DOHH2 (cell line): ENCODE data around the gene RIPOR3.
A peak's percentile ranks its signal among the peaks of the same experiment; 100 is the strongest.
"Not testable (repeated sequence)": the region's sequence is repeated elsewhere in the genome, so short reads cannot be mapped to it uniquely, and the experiment has no call there.

Source experiments
- H3F3A ChIP-seq: fragments of 200-600 bp; sonication (generic), shearing (Covaris generic); 2 replicates; pipeline ENCODE4 v1.6.0; 2016; ENCODE audit warnings: antibody characterized with exemption, mild to moderate bottlenecking; ENCODE audit not compliant: control insufficient read depth, insufficient read depth
- H3K27ac ChIP-seq: fragments of 200-600 bp; sonication (generic); 2 replicates; pipeline ENCODE4 v1.5.1; 2014; ENCODE audit warnings: low read depth, mild to moderate bottlenecking, low read length, moderate library complexity
- H3K27me3 ChIP-seq: fragments of 200-600 bp; sonication (generic); 2 replicates; pipeline ENCODE4 v1.6.1; 2014; ENCODE audit warnings: mild to moderate bottlenecking, low read length, mixed read lengths; ENCODE audit not compliant: control insufficient read depth
- H3K36me3 ChIP-seq: fragments of 200-600 bp; sonication (generic); 2 replicates; pipeline ENCODE4 v1.6.1; 2014; ENCODE audit warnings: mild to moderate bottlenecking, low read length, moderate library complexity, mixed read lengths; ENCODE audit not compliant: control insufficient read depth
- H3K4me1 ChIP-seq: fragments of 200-600 bp; sonication (generic); 2 replicates; pipeline ENCODE4 v1.6.1; 2014; ENCODE audit warnings: mild to moderate bottlenecking, low read length, mixed read lengths; ENCODE audit not compliant: control insufficient read depth
- H3K4me2 ChIP-seq: fragments of 200-600 bp; sonication (generic); 2 replicates; pipeline ENCODE4 v1.6.0; 2014; ENCODE audit warnings: mild to moderate bottlenecking, low read length, moderate library complexity
- H3K4me3 ChIP-seq: fragments of 200-600 bp; sonication (generic); 2 replicates; pipeline ENCODE4 v1.5.1; 2014; ENCODE audit warnings: mild to moderate bottlenecking, low read length, mixed read lengths
- H3K79me2 ChIP-seq: fragments of 200-600 bp; sonication (generic); 2 replicates; pipeline ENCODE4 v1.6.1; 2014; ENCODE audit warnings: mild to moderate bottlenecking, low read length, mixed read lengths; ENCODE audit not compliant: control insufficient read depth
- H3K9me2 ChIP-seq: fragments of 200-600 bp; sonication (generic); replicated peaks from 2 replicates; pipeline ENCODE4 v1.6.1; 2014; ENCODE audit warnings: mild to moderate bottlenecking, low read length, mixed read lengths; ENCODE audit not compliant: control insufficient read depth
- H3K9me3 ChIP-seq: fragments of 200-600 bp; sonication (generic); 2 replicates; pipeline ENCODE4 v1.6.1; 2014; ENCODE audit warnings: antibody characterized with exemption, low read length, mixed read lengths; ENCODE audit not compliant: control insufficient read depth, insufficient read depth
- H4K20me1 ChIP-seq: fragments of 200-600 bp; sonication (generic); 2 replicates; pipeline ENCODE4 v1.6.0; 2014; ENCODE audit warnings: low read depth, mild to moderate bottlenecking, antibody characterized with exemption, low read length, moderate library complexity; ENCODE audit not compliant: control insufficient read depth, insufficient read depth
- EZH2phosphoT487 ChIP-seq: fragments of 200-600 bp; sonication (generic); IDR thresholded peaks from 2 replicates; pipeline ENCODE4 v1.6.1; 2017; ENCODE audit warnings: borderline replicate concordance, mild to moderate bottlenecking, antibody characterized with exemption, low read length, moderate library complexity, mixed read lengths
- TF ChIP-seq, protein P1 (sequence below): fragments of 200-600 bp; sonication (generic); IDR thresholded peaks from one replicate; pipeline ENCODE4 v1.5.1; 2014; ENCODE audit warnings: antibody characterized with exemption, mild to moderate bottlenecking, low read depth, low read length; ENCODE audit not compliant: poor library complexity, severe bottlenecking

Gene RIPOR3

DNA sequence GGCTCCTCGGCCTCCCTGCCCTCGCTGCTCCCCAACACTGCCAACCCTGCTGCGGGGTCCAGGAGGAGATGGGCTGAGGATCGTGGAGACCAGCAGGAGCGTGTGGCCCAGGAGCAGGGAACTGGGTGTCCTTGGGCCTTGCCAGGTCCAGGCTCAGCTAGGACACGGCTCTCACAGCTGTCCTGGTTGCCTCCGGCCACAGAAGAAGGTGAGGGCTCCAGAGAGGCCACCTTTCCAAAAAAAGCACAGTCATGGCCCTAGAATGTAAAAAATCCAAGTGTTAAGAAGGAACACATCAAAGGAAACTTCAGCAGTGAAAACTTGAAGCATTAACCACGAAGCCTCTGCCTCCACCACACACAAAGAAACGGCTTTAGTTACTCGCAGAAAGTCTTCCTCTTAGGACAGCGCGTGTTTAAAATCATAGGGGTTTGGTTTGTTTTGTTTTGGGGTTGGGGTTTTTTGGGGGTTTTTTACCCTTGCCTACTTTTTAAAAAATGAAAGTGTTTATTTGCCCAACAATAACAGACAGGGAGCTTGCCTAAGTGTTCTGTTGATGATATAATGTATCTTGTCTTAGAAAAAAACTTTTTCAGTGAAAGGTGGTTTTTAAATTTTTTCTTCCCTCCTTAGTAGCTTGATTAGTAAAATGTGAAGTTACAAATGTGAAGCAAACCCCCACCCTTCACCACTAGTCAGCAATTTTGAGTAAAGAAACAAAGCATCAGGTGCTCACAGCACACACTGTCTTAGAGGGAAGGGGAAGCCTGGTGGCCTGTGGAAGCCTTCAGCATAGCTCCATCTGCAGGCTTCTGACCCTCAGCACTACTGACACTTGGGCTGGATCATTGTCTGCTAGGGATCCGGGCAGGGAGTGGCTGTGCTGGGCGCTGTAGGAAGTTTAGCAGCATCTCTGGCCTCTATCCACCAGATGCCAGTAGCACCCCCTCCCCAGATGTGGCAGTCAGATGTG lies 121.2 kb downstream of the RIPOR3 start:
- Histone ChIP-seq H3K36me3 (peaks cover 24% of the 10 kb centered on the region), H3K27me3 (no peaks in the 10 kb centered on the region), H4K20me1 (no peaks in the 10 kb centered on the region), H3F3A (no peaks in the 10 kb centered on the region), H3K9me2 (no peaks in the 10 kb centered on the region), H3K4me1 (no peaks in the 10 kb centered on the region), H3K9me3 (no peaks in the 10 kb centered on the region), H3K4me3 (no peak overlapping the region), H3K79me2 (no peaks in the 10 kb centered on the region; the same call in 1 of the 2 replicates), H3K27ac (no peak overlapping the region), H3K4me2 (no peak overlapping the region)
- TF ChIP-seq EZH2phosphoT487 = no peak
- TF ChIP-seq, protein P1, sequence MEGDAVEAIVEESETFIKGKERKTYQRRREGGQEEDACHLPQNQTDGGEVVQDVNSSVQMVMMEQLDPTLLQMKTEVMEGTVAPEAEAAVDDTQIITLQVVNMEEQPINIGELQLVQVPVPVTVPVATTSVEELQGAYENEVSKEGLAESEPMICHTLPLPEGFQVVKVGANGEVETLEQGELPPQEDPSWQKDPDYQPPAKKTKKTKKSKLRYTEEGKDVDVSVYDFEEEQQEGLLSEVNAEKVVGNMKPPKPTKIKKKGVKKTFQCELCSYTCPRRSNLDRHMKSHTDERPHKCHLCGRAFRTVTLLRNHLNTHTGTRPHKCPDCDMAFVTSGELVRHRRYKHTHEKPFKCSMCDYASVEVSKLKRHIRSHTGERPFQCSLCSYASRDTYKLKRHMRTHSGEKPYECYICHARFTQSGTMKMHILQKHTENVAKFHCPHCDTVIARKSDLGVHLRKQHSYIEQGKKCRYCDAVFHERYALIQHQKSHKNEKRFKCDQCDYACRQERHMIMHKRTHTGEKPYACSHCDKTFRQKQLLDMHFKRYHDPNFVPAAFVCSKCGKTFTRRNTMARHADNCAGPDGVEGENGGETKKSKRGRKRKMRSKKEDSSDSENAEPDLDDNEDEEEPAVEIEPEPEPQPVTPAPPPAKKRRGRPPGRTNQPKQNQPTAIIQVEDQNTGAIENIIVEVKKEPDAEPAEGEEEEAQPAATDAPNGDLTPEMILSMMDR = peak; percentile 50

DNA sequence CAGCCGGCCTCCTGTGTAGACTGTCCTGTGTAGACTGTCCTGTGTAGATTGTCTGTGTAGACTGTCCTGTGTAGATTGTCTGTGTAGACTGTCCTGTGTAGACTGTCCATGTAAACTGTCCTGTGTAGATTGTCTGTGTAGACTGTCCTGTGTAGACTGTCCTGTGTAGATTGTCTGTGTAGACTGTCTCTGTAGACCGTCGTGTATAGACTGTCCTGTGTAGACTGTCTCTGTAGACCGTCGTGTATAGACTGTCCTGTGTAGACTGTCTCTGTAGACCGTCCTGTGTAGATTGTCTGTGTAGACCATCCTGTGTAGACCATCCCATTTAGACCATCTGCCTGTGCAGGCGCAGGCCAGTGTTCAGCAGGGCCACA lies 121.9 kb downstream of the RIPOR3 start:
- not testable (repeated sequence) for H3K79me2 ChIP-seq, H3K4me3 ChIP-seq, H3K27me3 ChIP-seq, H3K9me3 ChIP-seq, H3K4me2 ChIP-seq, H3F3A ChIP-seq, H3K4me1 ChIP-seq, H4K20me1 ChIP-seq, H3K27ac ChIP-seq, H3K9me2 ChIP-seq
- peaks cover 24% of the 10 kb centered on the region for H3K36me3 ChIP-seq

DNA sequence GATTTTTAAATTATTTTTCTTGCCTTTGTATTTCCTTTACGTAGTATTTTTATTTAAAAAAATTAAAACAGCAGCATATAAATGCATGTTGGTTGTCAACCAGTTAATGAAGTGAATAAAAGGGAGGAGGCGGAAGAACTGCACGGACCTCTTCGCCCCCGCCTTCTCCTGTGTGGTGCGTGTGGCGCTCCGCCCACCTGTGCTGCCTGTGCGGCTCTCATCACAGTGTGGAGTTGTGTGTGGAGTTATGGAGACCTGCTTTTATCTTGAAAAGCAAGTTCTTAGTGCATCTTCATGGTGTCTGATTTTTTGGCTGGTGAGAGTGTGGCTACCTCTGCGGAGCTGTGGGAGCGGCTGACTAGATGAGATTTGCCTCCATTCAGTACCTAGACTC lies 122.8 kb downstream of the RIPOR3 start:
- Histone ChIP-seq H3F3A (no peaks in the 10 kb centered on the region), H3K27ac (no peak overlapping the region), H3K9me2 (no peaks in the 10 kb centered on the region), H3K4me1 (no peaks in the 10 kb centered on the region), H4K20me1 (no peaks in the 10 kb centered on the region), H3K4me2 (no peak overlapping the region), H3K36me3 (peaks cover 22% of the 10 kb centered on the region), H3K4me3 (no peak overlapping the region), H3K9me3 (no peaks in the 10 kb centered on the region), H3K79me2 (no peaks in the 10 kb centered on the region; the same call in 1 of the 2 replicates), H3K27me3 (no peaks in the 10 kb centered on the region)
- no peak for TF ChIP-seq EZH2phosphoT487
- TF ChIP-seq, protein P1 = no peak

DNA sequence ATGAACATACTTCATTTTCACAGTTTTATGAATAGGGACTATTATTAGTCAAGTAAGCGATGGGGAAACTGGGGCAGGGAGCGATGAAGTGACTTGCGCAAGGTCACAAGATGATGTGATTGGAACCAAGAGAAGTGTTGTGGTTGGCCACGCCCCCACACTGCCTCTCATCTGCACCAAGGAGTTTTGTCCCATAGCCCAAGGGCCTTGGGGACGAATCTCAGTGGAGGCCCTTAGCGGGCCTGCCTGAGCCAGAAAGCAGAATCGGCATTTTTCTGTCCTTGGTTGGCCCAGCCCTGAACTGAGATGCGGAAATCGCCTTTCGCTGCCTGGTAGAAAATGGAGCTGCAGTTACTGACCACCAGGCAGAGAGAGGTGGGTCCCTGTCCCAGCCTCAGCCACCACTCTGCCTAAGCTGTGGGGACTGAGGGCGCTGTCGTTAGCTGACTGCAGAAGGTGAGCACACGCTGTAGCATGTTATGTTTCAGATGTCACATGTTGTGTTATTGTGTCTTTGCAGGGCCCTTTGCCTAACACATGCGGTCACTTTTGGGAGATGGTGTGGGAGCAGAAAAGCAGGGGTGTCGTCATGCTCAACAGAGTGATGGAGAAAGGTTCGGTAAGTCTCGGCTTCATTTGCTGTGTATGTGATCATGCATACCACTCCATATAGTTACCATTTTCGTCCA lies 123.3 kb downstream of the RIPOR3 start:
- Histone ChIP-seq H3K4me2 (no peak overlapping the region), H3K4me3 (no peak overlapping the region), H3K27me3 (no peaks in the 10 kb centered on the region), H3K36me3 (peaks cover 22% of the 10 kb centered on the region), H3K4me1 (no peaks in the 10 kb centered on the region), H3K9me3 (no peaks in the 10 kb centered on the region), H3K9me2 (no peaks in the 10 kb centered on the region), H3K27ac (no peak overlapping the region), H3K79me2 (no peaks in the 10 kb centered on the region; the same call in 1 of the 2 replicates), H3F3A (no peaks in the 10 kb centered on the region), H4K20me1 (no peaks in the 10 kb centered on the region)
- TF ChIP-seq, protein P1 = no peak
